GM12874 (cell line): Measurements from ENCODE around the gene LMNA.

Experiments used
- CTCF ChIP-seq: IDR thresholded peaks from 2 replicates; pipeline ENCODE4 v1.5.1; 2011; ENCODE audit warnings: low read depth, mild to moderate bottlenecking, control low read depth, low read length, moderate library complexity; ENCODE audit not compliant: insufficient read depth

Gene LMNA

GRCh38 chr1:156073110-156073687, 41.3 kb upstream of the LMNA start:
- no peak for TF ChIP-seq CTCF

DNA sequence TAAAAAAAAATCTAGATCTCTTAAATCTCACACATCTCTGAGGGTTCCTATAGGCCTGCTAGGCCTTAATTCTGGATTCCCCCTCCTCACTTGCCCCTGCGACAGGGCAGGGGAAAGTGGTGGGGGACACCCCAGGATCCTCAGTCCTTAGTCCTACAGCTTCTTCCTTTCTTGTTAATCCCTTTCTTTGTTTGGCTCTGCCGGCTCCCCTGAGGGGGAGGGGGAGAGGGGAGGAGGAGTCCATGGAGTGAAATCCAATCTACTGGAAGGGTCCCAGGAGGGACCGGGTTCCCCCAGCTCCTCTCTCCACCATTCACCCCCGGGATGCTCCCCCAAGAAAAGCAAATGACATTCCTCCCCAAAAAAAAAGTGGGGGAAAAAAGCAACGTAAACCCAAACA, 40.8 kb upstream of the LMNA start:
- no peak for TF ChIP-seq CTCF

GRCh38 chr1:156074661-156075060, 39.9 kb upstream of the LMNA start:
- TF ChIP-seq CTCF: no peak

GRCh38 chr1:156075162-156075561, 39.3 kb upstream of the LMNA start:
- no peak for TF ChIP-seq CTCF

- no peak for TF ChIP-seq CTCF
Measured at GRCh38 chr1:156075775-156076204, 38.7 kb upstream of the LMNA start.

- no peak for TF ChIP-seq CTCF
Measured at GRCh38 chr1:156076609-156077429, 37.7 kb upstream of the LMNA start.

DNA sequence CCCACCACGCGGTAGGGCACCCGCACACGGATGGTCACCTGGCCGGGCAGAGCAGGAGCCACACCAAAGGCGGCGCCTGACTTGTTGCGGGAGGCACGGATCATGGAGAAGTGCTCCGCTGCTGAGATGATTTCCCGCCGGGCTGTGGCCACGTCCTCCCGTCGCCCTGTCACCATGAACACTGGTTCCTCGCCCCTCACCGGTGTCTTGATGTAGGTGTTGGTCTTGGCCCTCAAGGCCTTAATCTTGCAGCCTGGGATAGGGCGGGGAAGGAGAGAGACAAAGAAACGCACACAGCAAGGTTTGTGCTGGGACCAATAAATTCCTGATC, 37.1 kb upstream of the LMNA start:
- no peak for TF ChIP-seq CTCF
